GM19328 (cell line): Measurements from ENCODE around the gene FIG4.
A peak's percentile ranks its signal among the peaks of the same experiment; 100 is the strongest.
"Not testable (repeated sequence)": the region's sequence is repeated elsewhere in the genome, so short reads cannot be mapped to it uniquely, and the experiment has no call there.

Source experiments
- ATAC-seq: cut with Tn5 transposase; IDR thresholded peaks from one replicate; pipeline ENCODE4 v1.9.1; 2021; ENCODE audit warnings: mild to moderate bottlenecking, moderate library complexity; ENCODE audit not compliant: unreplicated experiment

Gene FIG4

DNA sequence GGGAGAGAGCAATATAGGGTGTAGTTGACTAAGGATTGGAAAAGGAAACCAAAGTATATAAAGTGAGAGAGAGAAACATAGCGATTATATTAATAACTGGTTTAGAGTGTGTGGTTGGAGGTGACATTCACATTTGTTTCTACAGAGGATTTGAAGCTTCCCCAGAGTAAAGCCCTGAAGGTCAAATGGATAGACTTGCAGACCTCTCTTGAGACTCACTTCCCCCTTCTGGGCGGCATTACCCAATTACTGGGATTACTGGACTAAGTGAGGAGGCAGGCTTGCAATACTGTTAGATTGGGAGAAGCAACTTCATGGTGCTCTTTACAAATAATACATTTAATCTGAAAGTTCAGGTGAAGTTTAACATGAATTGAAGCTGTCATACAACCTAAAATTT, 10.7 kb downstream of the FIG4 start:
- ATAC-seq = no peak

GRCh38 chr6:109702791-109703190, 11.7 kb downstream of the FIG4 start:
- no peak for ATAC-seq

- peak; percentile 81 for ATAC-seq
Observed at GRCh38 chr6:109705258-109705657, 14.2 kb downstream of the FIG4 start.

- no peak for ATAC-seq
Observed at GRCh38 chr6:109706513-109706912, 15.4 kb downstream of the FIG4 start.

- not testable (repeated sequence) for ATAC-seq
Observed at GRCh38 chr6:109708099-109708498, 17.0 kb downstream of the FIG4 start.

DNA sequence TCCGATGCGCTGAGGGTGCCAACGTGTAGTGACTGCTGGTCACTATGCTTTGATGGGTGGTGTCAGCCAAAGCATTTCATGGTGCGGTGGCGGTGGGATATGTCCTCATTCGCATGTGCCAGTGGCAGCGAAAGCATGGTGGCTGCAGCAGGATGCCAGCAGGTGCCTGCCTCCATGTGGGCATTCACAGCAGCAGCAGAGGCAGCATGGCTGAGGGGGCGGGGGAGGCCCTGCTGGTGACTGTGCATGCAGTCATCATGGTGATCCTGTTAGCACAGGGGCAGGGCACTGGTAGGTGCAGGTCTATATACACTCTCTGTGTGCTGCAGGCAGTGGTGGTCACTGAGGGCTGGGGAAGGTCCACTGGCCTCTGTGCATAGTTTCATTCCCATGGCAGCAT, 22.0 kb downstream of the FIG4 start:
- ATAC-seq = no peak

DNA sequence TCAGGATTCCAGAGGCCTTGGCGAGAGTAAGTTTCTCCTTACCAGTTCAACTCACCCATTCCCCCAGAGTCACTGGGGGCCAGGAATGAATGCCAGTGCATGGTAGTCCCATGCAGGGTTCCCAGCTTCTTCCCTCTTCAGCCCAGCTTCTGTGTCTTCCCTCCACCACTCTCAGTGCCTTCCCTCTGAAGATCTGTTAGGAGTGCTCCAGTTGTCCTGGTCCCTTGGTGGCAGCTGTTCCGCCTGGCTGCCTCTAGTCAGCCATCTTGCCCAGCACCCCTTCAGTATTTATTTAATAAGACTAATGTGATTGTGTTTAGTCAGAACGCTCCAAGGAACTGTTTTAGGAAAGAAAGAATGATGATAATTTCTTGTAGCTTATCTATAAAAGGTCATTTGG, 23.1 kb downstream of the FIG4 start:
- no peak for ATAC-seq

GRCh38 chr6:109714611-109715010, 23.5 kb downstream of the FIG4 start:
- ATAC-seq = no peak

- no peak for ATAC-seq
Observed at GRCh38 chr6:109715616-109716015, 24.5 kb downstream of the FIG4 start.

DNA sequence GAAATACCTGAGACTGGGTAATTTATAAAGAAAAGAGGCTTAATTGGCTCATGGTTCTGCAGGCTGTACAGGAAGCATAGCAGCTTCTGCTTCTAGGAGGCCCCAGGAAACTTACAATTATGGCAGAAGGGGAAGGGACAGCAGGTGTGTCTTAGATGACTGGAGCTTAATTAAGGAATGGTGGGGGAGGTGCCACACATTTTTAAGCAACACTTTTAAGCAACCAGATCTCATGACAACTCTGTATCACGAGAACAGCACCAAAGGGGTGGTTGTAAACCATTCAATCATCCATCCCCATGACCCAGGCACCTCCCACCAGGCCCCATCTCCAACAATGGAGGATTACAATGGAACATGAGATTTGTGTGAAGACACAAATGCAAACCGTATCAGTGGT, 26.9 kb downstream of the FIG4 start:
- ATAC-seq = no peak

DNA sequence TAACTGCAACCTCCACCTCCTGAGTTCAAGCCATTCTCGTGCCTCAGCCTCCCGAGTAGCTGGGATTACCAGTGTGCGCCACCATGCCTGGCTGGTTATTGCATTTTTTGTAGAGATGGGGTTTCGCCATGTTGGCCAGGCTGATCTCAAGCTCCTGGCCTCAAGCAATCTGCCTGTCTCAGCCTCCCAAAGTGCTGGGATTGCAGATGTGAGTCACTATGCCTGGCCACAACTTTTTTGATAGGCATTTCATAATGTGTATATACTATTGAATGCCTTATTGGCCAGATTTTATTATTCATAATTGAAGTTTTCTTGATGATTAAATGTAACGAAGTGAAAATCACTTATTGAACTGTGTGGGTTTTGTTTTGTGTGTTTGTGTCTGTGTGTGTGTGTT, 27.9 kb downstream of the FIG4 start:
- ATAC-seq = no peak

- ATAC-seq = no peak
Observed at GRCh38 chr6:109720311-109720710, 29.2 kb downstream of the FIG4 start.

DNA sequence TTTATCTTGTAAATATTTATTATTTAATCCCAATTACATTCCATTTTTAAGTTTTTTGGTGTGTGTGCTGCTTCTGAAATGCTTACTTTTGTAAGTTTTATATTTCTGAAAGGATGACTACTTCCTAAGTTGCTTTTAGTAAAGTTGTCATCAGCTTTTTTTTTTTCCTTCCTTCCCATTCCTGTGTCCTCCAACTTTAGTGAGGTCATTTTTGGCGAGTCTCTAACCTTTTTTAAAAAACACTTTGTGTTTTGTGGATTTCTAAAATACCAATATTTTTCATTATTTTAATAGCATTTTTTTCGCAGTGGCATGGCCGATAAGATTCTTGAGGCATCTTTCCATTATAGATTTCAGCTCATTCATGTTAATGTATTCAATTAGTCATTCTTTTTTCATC, 30.9 kb downstream of the FIG4 start:
- ATAC-seq = no peak

GRCh38 chr6:109722564-109723254, 31.6 kb downstream of the FIG4 start:
- ATAC-seq = no peak

DNA sequence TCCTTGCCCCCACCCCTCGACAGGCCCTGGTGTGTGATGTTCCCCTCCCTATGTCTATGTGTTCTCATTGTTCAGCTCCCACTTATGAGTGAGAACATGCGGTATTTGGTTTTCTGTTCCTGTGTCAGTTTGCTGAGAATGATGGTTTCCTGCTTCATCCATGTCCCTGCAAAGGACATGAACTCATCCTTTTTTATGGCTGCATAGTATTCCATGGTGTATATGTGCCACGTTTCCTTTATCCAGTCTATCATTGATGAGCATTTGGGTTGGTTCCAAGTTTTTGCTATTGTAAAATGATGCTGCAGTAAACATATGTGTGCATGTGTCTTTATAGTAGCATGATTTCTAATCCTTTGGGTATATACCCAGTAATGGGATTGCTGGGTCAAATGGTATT, 34.2 kb downstream of the FIG4 start:
- ATAC-seq = not testable (repeated sequence)

- no peak for ATAC-seq
Observed at GRCh38 chr6:109736273-109737025, 45.4 kb downstream of the FIG4 start.

DNA sequence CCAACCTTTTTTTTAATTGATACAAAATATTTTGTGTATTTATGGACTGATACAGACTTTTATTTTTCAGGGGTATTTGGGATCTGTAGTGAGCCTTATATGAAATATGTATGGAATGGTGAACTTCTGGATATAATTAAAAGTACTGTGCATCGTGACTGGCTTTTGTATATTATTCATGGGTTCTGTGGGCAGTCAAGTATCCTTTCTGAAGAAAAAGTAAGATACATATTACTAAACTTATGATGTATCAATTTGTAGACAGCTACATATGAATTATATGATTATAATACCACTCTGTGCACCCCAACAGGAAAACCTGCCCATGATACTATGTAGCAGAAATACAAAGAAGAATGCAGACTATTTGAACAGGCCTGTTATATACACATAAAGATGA, 47.2 kb downstream of the FIG4 start:
- ATAC-seq = no peak

- ATAC-seq = no peak
Observed at GRCh38 chr6:109738667-109739066, 47.6 kb downstream of the FIG4 start.

GRCh38 chr6:109739686-109740085, 48.6 kb downstream of the FIG4 start:
- ATAC-seq = no peak

DNA sequence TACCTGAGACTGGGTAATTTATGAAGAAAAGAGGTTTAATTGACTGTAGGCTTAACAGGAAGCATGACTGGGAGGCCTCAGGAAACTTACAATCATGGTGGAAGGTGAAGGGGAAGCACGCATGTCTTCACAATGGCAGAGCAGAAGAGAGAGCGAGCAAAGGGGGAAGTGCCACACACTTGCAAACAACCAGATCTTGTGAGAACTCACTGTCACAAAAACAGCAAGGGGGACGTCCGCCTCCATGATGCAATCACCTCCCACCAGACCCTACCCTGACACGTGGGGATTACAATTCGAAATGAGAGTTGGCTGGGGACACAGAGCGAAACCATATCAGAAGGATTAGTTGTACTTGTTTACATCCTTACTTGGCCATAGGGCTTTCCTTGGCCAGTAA, 49.7 kb downstream of the FIG4 start:
- no peak for ATAC-seq

DNA sequence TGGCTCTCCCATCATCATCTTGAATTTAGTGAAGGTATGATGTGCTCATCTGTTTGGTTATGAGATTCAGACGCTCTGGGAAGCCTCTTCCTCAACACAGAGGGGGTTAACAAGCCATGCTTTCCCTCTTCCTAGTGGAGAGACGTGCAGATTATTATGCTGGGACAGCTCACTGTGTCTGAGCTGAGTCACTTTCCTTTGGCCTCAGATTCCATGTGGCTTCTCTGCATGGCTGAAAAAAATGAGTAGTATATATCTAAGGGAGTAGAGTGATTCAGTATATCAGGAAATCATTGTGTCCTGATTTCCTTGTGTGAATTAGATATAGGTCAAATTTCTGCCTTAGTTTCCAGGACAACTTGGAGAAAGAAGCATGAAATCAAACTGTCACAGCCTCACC, 52.6 kb downstream of the FIG4 start:
- no peak for ATAC-seq

DNA sequence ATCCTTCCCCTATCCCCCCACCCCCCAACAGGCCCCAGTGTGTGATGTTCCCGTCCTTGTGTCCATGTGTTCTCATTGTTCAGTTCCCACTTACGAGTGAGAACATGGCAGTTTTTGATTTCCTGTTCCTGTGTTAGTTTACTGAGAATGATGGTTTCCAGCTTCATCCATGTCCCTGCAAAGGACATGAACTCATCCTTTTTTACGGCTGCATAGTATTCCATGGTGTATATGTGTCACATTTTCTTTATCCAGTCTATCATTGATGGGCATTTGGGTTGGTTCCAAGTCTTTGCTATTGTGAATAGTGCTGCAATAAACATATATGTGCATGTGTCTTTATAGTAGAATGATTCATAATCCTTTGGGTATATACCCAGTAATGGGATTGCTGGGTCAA, 53.7 kb downstream of the FIG4 start:
- ATAC-seq = not testable (repeated sequence)

- ATAC-seq = no peak
Observed at GRCh38 chr6:109747221-109747620, 56.1 kb downstream of the FIG4 start.
